A673 (cell line): ENCODE data around the gene SLC16A3. TPM values are rescaled to one million over a fixed set of nuclear protein-coding genes. Genes with fewer than 3 reads are reported as not detected.

Experiments used
- BruUV-seq: library from RNA; stranded (reverse); fragments of 400-500 nt; replicated peaks from 2 replicates; lab custom pipeline; 2021; lab: Mats Ljungman, UMichigan
- CTCF ChIA-PET: fragments of 300-600 bp; sonication (Branson Sonifier 250); formaldehyde crosslinking; loops from one replicate; lab custom pipeline; 2022; ENCODE audit warnings: antibody characterized with exemption; lab: Charles Lee
- POLR2A ChIA-PET: fragments of 300-600 bp; sonication (Branson Sonifier 250); formaldehyde crosslinking; loops from one replicate; lab custom pipeline; 2022; ENCODE audit warnings: antibody characterized with exemption; ENCODE audit not compliant: low non-redundant PET; lab: Charles Lee
- DNase-seq: peaks from one replicate; pipeline ENCODE4 v3.0.0-alpha.2; 2015; ENCODE audit warnings: low spot score
- H3K27ac ChIP-seq: fragments of 200-600 bp; sonication (generic); 2 replicates; pipeline ENCODE4 v1.5.1; 2016; ENCODE audit warnings: mixed run types, low read depth, mild to moderate bottlenecking, mixed read lengths, antibody characterized with exemption, low read length; ENCODE audit not compliant: poor library complexity, severe bottlenecking
- H3K27me3 ChIP-seq: fragments of 200-600 bp; sonication (generic); replicated peaks from 2 replicates; pipeline ENCODE4 v1.6.1; 2017; ENCODE audit warnings: mixed run types, low read depth, mild to moderate bottlenecking, mixed read lengths, antibody characterized with exemption, low read length; ENCODE audit not compliant: insufficient read depth, poor library complexity
- H3K36me3 ChIP-seq: fragments of 200-600 bp; sonication (generic); 2 replicates; pipeline ENCODE4 v1.6.1; 2016; ENCODE audit warnings: mixed run types, mild to moderate bottlenecking, mixed read lengths, antibody characterized with exemption, low read length; ENCODE audit not compliant: insufficient read depth, poor library complexity, severe bottlenecking
- H3K4me1 ChIP-seq: fragments of 200-600 bp; sonication (generic); 2 replicates; pipeline ENCODE4 v1.6.1; 2017; ENCODE audit warnings: mixed run types, mild to moderate bottlenecking, mixed read lengths, antibody characterized with exemption, low read length; ENCODE audit not compliant: insufficient read depth, poor library complexity, severe bottlenecking
- H3K4me3 ChIP-seq: fragments of 200-600 bp; sonication (generic); 2 replicates; pipeline ENCODE4 v1.5.1; 2016; ENCODE audit warnings: low read depth, mixed run types, mild to moderate bottlenecking, mixed read lengths, low read length; ENCODE audit not compliant: poor library complexity, severe bottlenecking
- H3K9me3 ChIP-seq: fragments of 200-600 bp; sonication (generic); 2 replicates; pipeline ENCODE4 v1.6.1; 2016; ENCODE audit warnings: mixed run types, low read depth, mild to moderate bottlenecking, mixed read lengths, antibody characterized with exemption, low read length; ENCODE audit not compliant: poor library complexity, severe bottlenecking
- CTCF ChIP-seq: fragments of 300-800, 200-600 bp; sonication (generic); conservative IDR thresholded peaks from 2 replicates; pipeline ENCODE4 v1.5.1; 2017; ENCODE audit warnings: low read depth, mild to moderate bottlenecking, antibody characterized with exemption, low read length, moderate library complexity, mixed read lengths
- EZH2 ChIP-seq: fragments of 200-600 bp; sonication (generic); IDR thresholded peaks from 2 replicates; pipeline ENCODE4 v1.6.1; 2017; ENCODE audit warnings: borderline replicate concordance, low read depth, mild to moderate bottlenecking, mixed read lengths, antibody characterized with exemption, low read length; ENCODE audit not compliant: poor library complexity, severe bottlenecking
- intact Hi-C: fragments of 100-400 bp; cut with micrococcal nuclease; formaldehyde crosslinking; loops from one replicate; pipeline ENCODE4 v1.10.0; 2022; ENCODE audit not compliant: unreplicated experiment
- total RNA-seq: library from RNA; stranded (reverse); gene quantifications from 2 replicates; pipeline ENCODE4 v1.2.3, GENCODE V29; 2021

SLC16A3 gene
- total RNA-seq, 1 experiment from 2014 or later, result 0.97 TPM

GRCh38 chr17:82248815-82249674 lies 20.2 kb downstream of the SLC16A3 start:
- peaks cover 96% of the 10 kb centered on the region for H3K36me3 ChIP-seq
- no TSS peak for BruUV-seq
- intact Hi-C loops, result loop anchor here (10.0 kb wide), 1 partner anchor 166 kb away; the partner anchor contains the start of genes HEXD and OGFOD3

GRCh38 chr17:82249896-82250581 lies 21.2 kb downstream of the SLC16A3 start:
- ChIA-PET POLR2A (no interaction called here), CTCF (no interaction called here)
- peaks cover 90% of the 10 kb centered on the region for H3K36me3 ChIP-seq
- intact Hi-C loops, result loop anchor here (10.0 kb wide), 1 partner anchor 165 kb away; the partner anchor contains the start of genes HEXD and OGFOD3
- H3K4me1 ChIP-seq, result peaks cover 44% of the 10 kb centered on the region
- no peaks in the 10 kb centered on the region for H3K27me3 ChIP-seq
- no peak overlapping the region for H3K27ac ChIP-seq
- DNase-seq, result no peak
- no peaks in the 10 kb centered on the region for H3K9me3 ChIP-seq
- BruUV-seq, result no TSS peak
- no peak for TF ChIP-seq CTCF
- no peak for TF ChIP-seq EZH2
- H3K4me3 ChIP-seq, result no peak overlapping the region

More at GRCh38 chr17:82248815-82249674, 20.2 kb downstream of the SLC16A3 start:
- Histone ChIP-seq H3K27me3 (no peaks in the 10 kb centered on the region), H3K9me3 (no peaks in the 10 kb centered on the region), H3K4me1 (peaks cover 54% of the 10 kb centered on the region), H3K27ac (peak overlapping the region; percentile 73), H3K4me3 (no peak overlapping the region)
- CTCF ChIA-PET, result no interaction called here
- DNase-seq, result no peak
- POLR2A ChIA-PET, result no interaction called here
- TF ChIP-seq EZH2 (no peak), CTCF (no peak)

DNA sequence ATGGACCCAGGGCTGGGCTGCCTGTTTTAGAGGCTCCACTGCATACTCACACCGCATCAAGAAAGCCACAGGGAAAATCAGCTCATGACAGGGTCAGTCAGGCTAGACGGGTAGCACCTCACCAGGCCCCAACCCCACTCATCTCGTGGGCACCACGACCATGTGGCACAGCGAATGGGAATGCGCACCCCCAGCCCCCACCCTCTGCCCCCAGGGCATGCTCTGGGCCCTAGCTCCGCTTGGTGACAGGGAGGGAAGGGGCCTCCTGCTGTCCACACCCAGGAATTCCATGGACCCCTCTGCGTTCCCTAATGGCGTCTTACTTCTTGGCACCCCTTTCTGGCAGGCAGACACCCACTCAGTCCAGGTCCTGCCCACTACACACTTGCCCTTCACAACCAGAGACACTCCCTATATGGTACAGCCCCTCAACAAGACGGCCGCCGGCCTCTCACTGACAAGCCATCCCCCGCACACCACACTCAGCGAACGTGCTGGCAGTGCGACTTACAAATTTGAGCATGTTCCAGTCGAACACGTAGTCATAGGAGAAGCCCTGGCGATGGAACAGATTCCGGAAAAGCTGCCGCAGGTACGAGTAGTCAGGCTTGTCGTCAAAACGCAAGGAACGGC lies 22.1 kb downstream of the SLC16A3 start:
- peaks cover 37% of the 10 kb centered on the region for H3K4me1 ChIP-seq
- intact Hi-C loops, result no loop called here
- DNase-seq, result no peak
- no peak overlapping the region for H3K27ac ChIP-seq
- BruUV-seq, result no TSS peak
- CTCF ChIA-PET, result interaction anchor here (0.6 kb wide), 1 partner anchor 26 kb away, joined by 4 read pairs; no protein-coding TSS in a partner anchor
- no peak overlapping the region for H3K4me3 ChIP-seq
- TF ChIP-seq EZH2, result no peak
- no peak for TF ChIP-seq CTCF
- H3K36me3 ChIP-seq, result peaks cover 90% of the 10 kb centered on the region
- H3K9me3 ChIP-seq, result no peaks in the 10 kb centered on the region
- H3K27me3 ChIP-seq, result no peaks in the 10 kb centered on the region
- POLR2A ChIA-PET, result no interaction called here
